Nucleus accumbens (tissue), 56 donors: ENCODE data around the gene BDH1.
A peak's percentile ranks its signal among the peaks of the same experiment; 100 is the strongest.
"Not testable (repeated sequence)": the region's sequence is repeated elsewhere in the genome, so short reads cannot be mapped to it uniquely, and the experiment has no call there.

Experiments
- DNase-seq, 56 donors: peaks; one replicate each; lab custom pipeline; 2025; lab: John Stamatoyannopoulos, UW

Gene BDH1

DNA sequence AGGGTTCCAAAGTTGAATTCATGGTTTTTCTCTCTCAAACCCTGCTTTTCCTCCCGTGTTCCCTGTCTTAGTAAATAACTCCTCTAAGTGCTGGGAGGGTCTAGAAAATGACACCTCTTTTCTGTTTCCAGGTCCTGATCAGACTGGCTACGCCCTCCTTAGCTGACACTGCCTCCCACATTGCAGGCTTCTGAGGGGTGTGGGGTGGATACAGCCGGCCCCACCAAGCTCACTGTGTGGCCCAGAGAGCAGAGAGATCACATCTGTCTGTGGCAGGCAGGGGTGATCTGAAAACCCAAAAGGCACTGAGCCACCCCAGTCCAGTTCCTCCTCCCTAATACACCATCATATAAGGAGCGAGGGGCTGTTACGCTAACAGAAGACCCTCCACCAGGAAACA is 62.7 kb downstream of the BDH1 start:
- DNase-seq, result no peak

DNA sequence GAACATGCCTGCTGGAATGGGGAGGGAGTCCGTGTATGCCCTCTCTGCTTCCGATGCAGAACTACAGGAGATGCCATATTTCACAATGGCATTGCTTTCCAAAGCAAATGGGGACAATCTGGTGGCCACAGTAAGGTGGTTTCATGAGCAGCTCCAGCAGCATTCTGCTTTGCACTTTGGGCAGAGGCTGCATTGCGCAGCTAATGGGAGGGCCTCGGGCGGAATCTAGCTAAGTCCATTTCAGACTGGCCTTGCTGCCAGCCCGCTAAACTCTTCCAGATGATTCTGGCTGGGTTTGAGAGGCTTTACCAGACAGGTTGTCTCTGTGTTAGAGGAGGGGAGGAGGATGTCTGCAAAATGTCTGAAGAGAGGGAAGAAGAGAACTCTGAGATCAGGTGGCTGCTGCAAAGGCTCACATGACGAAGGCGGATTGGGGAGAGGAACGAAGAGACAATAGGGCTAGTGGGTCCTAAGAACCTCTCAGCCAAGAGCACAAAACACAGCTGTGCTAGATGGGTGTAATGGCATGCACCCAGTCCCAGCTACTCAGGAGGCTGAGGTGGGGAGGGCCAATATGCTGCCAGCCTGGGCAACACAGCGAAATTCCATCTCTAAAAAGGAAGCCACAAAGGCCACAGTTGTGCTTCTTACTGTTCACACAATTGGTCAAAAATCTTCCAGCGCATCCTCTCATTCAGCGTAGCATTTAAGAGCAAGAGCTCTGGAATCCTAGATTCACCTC is 63.7 kb downstream of the BDH1 start:
- no peak for DNase-seq

DNA sequence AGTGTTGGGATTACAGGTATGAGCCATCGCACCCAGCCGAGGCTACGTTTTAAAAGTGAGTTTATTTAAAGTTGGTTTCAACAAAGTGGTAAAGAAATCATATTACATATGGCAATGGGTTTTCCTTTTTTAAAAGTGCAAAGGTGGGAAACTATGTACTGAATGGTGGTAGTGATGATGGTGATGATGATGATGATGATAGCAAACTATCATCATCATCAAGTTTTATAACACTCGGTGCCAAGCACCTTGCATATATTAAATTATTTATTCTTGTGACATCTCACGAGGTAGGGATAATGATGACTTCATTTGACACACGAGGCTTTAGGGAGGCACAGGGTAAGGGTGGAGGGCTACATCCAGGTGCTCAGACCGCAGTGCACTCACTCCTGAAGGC is 64.3 kb downstream of the BDH1 start:
- no peak for DNase-seq

DNA sequence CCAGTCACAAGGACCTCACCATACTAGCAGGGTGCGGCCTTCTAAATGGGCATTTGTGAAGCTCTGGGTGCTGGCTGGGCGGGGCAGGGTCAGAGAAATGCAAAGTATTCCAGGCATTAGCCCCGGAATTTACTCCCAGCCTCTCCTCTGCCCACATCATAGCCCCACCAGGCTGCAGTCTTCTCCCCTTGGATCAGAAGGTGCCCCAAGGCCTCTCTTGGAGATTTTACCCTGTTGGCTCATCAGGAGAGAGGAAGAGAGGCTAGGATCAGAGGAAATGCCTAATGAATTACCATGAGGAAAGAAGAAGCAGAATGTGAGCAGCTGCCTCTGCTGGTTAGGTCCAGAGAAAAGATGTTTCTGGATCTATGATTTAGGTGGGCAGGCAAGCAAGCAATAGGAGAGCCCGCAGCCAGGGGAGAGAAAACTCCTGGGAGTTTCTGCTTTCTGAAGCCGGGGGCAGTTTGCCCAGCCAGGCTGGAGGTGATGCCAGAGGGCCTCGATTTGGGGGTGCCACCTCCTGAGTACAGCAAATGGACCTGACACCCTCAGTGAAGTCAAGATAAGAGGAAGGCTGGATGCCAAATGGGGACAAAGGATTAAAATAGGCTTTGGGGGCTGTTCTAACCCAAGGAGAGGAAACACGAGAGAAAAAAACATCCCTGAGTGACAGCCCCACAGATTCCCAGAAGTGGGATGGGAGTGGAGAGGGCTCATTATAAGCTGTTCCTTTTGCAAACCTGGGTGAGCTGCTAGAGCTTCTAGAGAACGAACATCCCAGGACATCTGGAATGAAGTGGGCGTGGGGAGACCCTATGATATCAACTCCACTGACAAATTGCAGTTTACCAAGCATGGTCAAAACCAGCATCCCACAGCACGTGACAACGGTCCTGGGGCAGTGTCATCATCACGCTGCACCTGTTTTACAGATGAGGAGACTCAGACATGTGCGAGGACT is 65.4 kb downstream of the BDH1 start:
- DNase-seq, result no peak

DNA sequence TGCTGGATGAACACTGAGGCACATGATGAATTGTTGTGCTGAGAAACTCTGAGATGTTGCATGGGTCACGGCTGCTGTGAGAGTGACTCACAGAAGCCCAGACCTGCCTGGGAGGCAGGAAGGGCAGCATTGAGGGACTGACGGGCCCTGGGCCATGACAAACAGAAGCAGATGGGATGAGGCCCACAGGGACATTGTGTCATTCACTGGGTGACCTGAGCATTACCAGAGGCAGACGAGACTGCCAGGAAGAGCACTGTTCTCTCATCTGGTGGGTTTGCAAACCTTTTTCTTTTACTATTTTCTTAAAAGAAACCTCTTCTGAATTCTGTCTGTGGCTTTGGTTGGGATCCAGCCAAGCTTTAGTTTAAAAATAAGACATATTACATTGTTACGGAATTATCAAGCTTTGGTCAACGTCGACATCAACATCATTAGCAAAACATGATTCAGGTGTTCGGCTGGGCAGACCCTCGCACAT is 67.8 kb downstream of the BDH1 start:
- DNase-seq, result peak in 1 of 56 donors; percentile 59

DNA sequence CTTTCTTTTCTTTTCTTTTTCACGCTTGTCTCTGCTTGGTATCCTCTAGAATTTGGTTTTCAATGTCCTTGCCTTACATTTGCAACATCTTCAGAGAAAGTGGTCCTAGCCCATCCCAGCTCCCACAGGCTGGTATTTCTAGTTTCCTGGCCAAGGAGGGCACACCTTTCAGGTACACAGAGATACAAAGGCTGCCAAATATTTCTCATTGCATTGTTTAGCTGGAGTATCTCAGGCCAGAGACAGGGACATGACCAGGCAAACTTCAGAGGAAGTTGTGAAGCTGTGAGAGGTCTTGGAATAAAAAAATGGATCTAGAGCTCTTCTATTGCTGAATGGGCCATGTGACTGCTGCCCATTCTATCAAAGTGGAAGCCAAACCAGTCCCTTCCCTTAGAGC is 68.9 kb downstream of the BDH1 start:
- no peak for DNase-seq

DNA sequence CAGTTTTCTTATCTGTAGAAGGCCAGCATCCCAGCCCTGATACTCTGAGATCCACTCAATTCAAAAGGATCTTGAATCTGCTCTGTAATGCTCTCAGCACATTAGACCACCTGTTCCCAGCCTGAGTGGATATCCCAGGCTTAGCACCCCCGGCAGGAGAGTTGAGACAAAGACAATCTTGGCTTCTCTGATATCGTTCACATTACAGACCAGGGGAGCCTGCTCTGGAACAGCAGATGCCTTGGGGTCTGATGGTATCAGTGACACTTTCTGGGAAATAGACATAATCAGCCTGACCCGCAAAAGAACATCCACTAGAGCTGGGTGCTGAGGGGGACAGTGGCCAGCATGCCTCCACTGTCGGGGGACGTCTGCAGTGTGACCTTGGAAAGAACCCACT is 70.6 kb downstream of the BDH1 start:
- no peak for DNase-seq

DNA sequence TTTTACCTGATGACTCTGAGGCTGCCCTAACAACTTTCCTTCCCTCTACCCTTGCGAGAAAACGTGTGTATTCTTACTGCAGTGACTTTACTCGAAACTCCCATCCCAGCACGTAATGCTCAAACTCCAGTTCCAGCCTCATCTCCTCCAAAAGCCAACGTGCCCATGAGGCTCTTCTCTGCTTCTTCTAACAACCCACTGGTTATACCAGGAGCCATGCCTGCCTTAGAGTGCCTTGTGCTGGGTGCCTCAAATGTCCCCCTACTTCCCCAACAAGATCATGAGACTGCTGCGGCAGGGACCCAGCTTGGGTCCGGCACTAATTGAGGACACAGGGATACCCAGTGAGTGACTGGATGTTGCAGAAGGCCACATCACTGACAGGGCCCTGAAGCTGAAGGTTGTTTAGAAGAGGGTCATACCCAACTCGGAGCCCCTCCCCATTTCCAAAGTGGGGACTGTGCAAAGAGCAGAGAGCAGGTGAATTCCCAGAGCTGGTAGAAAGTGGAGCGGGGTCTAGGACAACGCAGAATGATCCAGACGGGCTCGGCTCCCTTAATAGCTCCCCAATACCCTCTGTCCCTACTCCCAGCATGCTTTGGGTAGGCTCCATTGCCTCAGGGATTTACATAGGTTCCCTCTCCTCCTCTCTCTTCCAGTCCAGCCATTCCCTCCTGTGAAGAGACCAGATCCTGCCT is 71.4 kb downstream of the BDH1 start:
- no peak for DNase-seq

DNA sequence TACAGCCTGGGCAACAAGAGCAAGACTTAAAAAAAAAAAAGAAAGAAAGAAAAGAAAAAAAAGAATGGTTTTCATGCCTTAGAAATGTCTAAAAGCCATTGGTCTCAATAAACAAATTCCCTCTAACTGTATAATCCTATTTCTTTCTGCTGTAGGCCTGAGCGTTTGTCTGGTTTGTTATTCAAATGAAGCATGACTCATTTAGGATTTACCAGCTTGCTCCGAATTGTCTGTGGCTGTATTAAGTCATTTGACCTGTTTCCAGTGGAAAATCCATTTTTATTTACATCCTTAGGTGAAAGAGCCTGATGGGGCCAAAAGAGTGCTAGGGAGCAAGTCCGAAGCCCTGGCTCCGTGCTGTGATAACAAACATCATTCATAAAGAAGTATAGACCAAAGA is 73.8 kb downstream of the BDH1 start:
- DNase-seq, result no peak

DNA sequence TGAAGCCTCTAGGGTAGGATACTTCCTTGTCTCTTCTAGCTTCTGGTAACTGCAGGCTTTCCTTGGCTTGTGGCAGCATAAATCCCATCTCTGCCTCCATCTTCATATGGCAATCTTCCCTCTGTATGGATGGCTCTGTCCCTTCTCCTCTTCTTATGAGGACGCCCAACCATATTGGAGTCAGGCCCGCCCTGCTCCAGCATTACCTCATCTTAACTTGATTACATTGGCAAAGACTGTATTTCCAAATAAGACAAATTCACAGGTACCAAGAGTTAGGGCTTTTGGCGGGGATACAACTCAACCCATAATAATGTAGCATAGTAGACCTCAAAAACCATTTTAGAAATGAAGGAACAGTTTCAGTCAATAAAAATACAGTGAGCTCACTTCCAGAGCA is 75.4 kb downstream of the BDH1 start:
- DNase-seq, result no peak

DNA sequence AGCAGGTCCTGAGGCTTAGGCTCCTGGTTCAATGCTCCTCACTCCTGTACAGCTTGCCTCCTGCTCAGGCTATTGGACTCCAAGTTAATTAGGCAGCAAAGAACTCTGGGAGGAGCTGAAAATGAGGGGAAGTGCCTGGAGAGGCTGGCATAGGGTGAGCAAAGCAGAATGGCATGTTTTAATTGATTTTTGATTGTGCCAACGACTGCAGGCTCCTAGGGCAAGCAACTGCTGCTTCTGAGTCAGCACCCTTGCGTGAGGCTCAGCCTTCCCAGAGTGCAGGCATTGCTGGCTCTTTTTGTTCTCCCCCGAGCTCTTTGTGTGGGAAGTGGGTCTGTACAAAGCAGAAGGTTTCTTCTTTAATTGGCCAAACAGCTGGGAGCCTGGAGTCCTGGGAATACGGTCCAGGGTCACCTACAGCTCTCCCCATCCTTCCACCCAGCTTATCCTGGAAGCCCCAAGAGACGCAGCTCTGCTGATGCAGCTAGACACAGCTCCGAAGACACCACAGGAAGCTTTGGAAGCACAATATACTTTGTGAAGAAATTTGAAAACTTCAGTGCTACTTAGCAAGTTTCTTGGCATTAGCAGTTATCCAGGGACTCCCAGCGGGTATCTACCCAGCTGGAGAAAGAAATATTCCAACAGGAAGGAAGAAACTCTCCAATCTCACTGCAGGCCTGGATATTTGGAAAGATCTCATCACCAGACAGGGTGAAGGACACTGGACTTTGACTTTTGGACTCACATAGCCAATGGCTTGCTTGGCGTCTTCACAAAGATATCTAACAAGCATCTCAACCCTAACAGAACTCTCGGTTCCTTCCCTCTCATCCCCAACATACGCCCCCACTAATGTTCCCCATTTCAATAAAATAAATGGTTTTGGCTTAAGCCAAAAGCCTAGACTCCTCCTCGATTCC is 76.8 kb downstream of the BDH1 start:
- DNase-seq, result peak in 10 of 56 donors; percentile 8 to 36 (median 18)

DNA sequence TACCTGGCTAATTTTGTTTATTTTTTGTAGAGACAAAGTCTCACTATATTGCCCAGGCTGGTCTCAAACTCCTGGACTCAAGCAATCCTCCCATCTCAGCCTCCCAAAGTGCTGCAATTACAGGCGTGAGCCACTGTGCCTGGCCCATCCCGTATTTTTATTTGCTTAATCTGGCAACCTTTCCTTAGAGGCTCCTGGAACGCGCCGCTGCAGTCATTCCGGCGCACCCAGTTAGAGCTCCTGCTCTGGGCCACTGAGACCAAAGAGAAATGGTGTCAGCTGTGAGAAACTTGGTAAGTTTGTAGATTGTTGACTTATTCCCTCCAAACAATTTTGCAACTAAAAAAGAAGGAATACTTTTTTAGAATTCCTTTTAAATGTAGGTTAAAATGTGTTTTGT is 78.0 kb downstream of the BDH1 start:
- DNase-seq, result not testable (repeated sequence)

DNA sequence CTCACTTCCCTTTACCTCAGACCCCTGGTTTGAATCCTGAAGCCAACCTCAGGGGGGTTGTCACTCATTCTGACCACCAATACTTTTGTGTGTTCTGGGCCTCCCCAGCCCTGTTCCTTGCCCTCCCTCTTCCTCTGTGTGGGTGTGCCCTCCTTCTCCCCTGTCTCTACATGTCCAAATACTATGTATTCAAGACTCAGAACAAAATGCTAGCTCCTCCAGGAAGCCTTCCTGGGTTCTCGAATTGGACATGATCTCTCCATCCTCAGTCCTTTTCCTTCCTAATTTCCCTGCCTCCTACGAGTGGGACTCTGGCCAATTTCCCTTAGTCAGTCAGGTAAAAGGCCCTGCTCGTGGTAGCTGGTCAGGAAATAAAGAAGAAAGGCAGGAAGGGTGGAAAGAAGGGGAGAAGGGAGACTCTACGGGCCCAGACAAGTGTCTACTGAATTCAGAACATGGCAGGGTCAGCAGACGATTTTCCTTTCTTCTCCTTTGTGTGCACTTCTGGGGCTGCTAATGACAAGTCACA is 79.7 kb downstream of the BDH1 start:
- no peak for DNase-seq

DNA sequence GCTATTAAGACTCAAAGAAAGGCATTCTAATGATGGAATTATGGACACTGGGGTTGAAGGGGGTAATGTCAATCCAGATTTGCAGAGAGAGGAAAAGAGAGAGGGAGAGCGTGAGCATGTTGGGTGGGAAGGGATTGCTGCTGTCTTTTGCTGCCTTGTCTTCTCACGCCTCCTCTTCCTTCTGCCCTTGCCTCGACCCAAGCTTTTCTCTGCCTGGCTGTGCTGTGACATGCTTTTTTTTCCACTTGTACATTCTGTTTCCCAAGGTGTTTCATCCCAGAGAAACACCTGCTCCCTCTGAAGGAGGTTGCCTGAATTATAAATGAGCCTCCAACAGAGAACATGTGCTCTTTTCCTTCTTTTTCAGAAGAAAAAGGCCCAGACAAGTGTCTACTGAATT is 80.3 kb downstream of the BDH1 start:
- peak in 19 of 56 donors; percentile 8 to 75 (median 35) for DNase-seq

DNA sequence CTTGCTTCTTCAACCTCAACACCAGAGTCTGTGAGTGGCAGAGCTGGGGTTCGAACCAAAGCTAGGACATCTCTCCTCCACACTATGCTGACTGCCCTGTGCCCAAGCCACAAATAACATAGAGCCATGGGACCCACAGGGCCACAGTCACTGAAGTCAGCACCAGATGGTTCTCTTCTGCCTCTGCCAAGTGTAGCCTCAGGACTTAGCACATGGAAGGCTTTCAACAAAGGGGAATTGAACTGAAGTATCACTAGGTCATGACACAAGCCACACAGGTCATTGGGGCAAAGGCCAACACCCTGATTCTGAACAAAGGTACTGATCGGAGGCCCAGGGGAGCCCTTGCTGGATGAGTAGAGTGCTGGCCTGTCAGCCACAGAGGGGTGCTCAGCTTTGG is 83.6 kb downstream of the BDH1 start:
- DNase-seq, result no peak

DNA sequence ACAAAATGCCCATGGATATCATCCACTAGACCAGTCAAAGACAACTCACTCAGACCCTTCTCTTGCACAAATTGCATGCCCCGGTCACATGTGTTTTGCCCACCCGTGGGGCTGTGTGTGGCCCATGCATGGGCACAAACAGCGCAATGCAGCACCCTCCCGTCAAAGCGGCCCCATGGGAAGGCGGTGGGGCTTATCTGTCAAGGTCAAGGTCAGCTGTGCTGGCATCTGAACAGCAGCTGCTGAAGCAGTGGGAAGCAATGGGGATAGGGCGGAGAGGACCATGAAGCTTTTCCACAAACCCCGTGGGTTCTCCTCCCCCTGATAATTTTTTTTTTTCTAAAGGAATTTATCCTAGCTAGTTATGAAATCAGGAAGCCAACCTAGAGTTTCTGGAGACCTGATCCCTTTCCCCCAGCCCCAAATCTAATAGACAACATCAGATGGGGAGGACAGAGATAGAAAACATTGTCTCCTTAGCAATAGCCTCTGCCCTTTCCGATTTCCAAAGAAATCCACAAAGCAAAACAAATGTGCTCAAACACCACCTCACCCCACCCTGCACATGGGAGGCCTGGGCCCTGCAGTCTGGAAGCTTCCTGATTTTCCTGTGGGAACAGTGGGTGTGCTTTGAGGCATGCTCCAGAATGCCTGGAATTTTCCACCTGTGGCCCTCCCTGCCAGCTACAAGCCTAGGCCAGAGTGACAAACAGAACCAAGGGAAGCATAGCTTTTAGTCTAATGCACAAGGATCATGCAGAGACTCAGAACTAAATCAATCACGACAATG is 84.4 kb downstream of the BDH1 start:
- no peak for DNase-seq

DNA sequence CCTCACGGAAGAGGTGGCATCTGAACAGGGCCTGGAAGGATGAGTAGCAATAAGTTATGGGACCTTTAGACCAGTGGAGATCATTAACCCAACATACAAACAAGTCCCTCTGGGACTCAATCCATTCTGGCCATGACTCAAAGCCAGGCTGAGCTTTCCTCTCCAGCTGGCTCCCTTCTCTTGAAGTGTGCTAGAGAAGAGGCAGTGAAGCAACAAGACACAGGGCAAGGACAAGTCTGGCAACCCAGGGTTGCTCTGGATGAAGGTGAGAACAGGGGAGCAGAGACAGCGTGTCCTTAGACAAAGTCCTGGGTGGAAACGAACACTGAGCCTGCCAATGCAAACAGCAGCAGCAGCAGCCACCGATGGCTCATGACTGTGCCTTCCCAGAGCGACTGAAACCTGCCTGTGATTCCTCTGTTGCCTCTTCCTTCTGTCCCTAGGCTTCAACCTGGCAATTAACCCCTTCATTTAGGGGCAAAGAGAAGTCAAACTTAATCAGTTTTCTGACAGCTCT is 86.8 kb downstream of the BDH1 start:
- DNase-seq, result no peak

DNA sequence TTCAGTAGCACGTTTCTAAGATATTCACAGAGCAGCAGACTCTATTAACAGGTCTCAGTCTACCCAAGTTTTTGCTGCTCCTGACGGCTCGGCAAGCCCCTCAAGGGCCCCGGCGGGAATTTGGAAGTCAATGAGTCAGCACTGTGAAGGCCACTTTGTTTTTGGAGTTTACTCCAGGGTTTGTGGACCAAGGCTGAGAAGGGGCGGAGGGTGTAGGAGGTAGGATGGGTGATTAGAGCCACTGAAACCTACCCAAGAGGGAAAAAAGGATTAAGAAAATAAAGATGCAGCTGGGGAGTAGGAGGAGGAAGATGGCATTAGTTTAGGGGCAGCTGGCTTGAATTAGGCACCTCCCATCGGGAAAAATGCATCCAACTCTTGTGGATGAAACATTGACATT is 87.6 kb downstream of the BDH1 start:
- DNase-seq, result no peak
